Ammon's horn (tissue), 1 donor: ENCODE results near the gene ADAMTS14.
A peak's percentile ranks its signal among the peaks of the same experiment; 100 is the strongest.
"Not testable (repeated sequence)": the region's sequence is repeated elsewhere in the genome, so short reads cannot be mapped to it uniquely, and the experiment has no call there.

ENCODE experiments used
- DNase-seq: peaks from one replicate; pipeline ENCODE4 v3.0.0-alpha.2; 2016; ENCODE audit warnings: low spot score

The ADAMTS14 gene, protein sequence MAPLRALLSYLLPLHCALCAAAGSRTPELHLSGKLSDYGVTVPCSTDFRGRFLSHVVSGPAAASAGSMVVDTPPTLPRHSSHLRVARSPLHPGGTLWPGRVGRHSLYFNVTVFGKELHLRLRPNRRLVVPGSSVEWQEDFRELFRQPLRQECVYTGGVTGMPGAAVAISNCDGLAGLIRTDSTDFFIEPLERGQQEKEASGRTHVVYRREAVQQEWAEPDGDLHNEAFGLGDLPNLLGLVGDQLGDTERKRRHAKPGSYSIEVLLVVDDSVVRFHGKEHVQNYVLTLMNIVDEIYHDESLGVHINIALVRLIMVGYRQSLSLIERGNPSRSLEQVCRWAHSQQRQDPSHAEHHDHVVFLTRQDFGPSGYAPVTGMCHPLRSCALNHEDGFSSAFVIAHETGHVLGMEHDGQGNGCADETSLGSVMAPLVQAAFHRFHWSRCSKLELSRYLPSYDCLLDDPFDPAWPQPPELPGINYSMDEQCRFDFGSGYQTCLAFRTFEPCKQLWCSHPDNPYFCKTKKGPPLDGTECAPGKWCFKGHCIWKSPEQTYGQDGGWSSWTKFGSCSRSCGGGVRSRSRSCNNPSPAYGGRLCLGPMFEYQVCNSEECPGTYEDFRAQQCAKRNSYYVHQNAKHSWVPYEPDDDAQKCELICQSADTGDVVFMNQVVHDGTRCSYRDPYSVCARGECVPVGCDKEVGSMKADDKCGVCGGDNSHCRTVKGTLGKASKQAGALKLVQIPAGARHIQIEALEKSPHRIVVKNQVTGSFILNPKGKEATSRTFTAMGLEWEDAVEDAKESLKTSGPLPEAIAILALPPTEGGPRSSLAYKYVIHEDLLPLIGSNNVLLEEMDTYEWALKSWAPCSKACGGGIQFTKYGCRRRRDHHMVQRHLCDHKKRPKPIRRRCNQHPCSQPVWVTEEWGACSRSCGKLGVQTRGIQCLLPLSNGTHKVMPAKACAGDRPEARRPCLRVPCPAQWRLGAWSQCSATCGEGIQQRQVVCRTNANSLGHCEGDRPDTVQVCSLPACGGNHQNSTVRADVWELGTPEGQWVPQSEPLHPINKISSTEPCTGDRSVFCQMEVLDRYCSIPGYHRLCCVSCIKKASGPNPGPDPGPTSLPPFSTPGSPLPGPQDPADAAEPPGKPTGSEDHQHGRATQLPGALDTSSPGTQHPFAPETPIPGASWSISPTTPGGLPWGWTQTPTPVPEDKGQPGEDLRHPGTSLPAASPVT

DNA sequence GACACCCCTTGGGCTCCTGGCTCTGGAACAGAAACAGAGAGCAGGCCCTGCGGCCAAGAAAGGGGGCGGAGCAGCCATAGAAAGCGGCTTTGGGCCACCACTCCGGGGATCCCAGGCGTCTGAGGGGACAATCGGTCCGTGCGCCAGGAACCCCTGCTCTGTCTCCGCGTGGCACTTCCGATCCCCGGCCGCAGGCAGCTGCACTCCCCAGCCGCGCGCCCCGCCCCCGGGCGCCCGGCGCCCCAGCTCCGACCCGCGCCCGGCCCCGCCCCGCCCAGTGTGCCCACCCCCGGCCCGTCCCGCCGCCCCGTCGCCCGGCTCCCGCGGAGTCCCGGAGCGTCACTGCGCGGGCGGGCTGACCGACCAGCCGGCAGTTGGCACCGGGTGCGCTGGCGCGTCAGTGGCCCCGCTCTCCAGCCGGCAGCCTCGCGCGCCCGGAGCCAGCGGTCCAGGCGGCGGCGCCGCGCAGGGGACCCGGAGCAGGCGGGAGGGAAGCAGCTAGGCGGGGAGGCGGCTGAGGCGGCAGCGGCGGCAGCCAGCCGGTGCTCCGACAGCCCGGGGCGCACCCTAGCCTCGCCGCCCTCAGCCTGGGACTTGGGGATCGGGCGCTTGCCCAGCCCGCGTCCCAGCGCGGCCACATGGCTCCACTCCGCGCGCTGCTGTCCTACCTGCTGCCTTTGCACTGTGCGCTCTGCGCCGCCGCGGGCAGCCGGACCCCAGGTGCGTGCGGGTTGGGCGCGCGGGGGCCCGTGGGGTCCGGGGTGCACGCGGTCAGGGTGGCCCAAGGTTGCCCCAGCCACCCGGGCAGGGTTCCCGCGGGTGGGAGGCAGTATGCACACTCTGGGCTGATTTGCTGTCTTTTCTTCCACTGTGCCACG is at the start of gene ADAMTS14:
Gene ADAMTS14 (plus strand): TSS at position 342 of the 878 bp plus-strand sequence. CDS start 297 bp downstream, at position 639.
- DNase-seq, result peak; percentile 80

DNA sequence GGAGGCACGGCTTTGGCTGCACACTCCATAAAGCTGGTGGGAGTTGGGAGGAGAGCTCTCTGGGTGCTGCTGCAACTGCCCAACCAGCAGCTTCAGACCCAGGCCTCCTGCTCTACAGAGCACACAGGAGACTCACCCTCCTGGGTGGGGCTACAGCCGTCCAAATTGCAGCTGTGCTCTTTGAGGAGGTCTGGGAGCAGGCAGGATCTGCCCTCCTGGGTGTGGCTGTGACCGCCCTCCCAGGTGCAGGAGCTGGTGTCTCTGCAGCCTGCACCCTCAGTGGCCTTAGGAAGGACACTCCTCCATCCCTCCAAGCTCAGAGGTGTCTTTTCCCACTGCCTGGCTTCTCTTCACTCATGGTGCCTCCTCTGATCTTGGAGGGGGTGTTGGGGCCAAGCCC is 49.8 kb upstream of the ADAMTS14 start:
- no peak for DNase-seq

DNA sequence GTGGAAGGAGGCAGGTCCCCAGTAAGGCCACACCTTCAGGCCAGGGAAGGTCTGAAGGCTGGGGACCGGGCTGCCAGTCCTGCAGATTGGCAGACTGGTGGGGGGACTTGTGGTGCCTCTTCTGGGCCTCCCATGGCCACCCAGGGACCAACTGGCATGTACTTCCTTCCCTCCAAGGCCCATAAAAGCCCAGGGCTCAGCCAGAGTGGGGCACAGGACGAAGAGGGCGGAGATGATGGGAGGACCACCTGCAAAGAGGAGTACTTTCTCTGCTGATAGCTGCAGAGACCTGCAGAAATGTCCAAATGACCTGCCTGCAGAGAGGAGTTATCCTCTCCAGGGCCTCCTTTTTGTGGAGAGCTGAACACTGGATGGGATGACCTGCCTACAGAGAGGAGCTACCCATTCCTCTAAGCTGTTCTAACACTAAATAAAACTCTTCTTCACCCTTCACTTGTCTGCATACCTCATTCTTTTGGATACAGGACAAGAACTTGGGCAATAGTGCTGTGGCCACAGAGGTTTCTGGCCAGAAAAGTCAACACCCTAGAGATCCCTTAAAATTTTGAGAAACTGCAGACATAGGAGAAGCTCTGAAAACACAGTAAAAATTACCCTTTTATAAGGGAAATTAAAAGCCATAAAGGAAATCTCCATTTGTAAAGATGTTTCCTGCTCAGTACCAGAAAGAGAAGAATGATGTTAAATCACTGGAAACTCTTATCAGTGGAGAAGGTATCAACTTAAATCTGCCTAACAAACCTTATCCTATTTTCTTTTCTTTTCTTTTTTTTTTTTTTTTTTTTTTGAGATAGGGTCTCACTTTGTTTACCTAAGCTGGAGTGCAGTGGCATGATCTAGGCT is 49.1 kb upstream of the ADAMTS14 start:
- no peak for DNase-seq

DNA sequence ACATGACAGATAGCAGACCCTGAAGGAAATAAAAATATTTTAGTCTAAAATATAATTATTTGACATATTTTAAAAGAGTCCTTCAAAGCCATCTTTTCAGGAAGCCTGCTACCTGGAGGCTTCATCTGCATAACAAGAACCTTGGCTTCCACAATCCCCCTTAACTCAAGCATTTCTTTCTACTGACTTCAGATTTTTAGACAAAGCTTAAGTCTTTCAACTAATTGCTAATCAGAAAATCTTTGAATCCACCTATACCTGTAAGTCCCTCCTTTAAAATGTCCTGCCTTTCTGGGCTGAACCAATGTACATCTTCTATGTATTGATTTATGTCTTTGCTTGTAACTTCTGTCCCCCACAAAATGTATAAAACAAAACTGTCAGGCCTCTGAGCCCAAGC is 46.2 kb upstream of the ADAMTS14 start:
- DNase-seq, result no peak

DNA sequence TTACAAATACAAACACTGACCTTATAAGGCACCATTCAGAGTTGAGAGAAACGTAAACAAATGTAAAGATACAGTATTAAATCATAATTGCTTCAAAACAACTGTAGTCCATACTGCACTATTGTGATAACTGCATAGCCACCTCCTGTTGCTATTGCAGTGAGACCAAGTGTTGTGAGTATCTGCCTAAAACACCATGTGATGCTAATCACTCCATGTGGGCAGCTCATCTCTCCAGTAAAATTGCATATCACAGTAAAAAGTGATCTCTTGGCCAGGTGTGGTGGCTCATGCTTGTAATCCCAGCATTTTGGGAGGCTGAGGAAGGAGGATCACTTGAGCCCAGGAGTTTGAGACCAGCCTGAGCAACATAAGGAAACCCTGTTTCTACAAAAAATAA is 43.0 kb upstream of the ADAMTS14 start:
- DNase-seq, result no peak

DNA sequence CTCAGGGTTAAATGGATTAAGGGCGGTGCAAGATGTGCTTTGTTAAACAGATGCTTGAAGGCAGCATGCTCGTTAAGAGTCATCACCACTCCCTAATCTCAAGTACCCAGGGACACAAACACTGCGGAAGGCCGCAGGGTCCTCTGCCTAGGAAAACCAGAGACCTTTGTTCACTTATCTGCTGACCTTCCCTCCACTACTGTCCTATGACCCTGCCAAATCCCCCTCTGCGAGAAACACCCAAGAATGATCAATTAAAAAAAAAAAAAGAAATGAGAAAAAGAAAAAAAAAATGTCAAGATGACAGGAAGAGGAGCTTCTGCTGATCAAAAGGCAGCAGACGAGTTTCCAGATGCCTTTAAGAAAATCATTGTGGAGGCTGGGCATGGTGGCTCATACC is 40.6 kb upstream of the ADAMTS14 start:
- not testable (repeated sequence) for DNase-seq

DNA sequence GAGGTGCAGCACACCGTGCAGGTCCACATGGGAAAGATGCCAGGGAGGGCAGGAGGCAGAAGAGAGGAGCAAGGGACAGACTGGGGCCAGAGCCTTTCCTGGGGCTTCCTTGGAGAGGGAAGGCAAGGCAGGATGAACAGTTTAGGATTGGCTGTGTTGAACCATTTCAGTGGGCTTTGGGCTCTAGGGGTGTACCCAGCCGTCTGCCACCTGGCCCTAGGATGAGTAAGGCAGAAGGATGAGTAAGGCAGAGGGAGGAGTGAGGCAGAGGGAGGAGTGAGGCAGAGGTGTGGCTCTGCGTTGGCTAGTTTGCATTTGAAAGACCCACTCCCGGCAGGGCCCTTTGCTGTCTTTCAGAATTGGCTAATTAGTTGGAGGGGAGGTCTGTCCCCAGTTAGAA is 38.3 kb upstream of the ADAMTS14 start:
- no peak for DNase-seq

DNA sequence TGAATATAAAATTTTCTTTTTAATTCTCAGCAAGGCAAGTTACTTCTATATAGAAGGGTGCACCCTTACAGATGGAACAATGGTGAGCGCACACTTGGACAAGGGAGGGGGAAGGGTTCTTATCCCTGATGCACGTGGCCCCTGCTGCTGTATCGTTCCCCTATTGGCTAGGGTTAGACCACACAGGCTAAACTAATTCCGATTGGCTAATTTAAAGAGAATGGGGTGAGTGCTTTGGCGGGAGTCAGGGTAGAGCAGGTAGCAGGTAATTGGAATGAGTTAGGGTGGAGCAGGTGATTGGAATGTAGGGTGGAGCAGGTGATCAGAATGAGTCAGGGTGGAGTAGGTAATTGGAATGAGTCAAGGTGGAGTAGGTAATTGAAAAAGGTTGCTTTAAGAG is 37.8 kb upstream of the ADAMTS14 start:
- DNase-seq, result not testable (repeated sequence)

DNA sequence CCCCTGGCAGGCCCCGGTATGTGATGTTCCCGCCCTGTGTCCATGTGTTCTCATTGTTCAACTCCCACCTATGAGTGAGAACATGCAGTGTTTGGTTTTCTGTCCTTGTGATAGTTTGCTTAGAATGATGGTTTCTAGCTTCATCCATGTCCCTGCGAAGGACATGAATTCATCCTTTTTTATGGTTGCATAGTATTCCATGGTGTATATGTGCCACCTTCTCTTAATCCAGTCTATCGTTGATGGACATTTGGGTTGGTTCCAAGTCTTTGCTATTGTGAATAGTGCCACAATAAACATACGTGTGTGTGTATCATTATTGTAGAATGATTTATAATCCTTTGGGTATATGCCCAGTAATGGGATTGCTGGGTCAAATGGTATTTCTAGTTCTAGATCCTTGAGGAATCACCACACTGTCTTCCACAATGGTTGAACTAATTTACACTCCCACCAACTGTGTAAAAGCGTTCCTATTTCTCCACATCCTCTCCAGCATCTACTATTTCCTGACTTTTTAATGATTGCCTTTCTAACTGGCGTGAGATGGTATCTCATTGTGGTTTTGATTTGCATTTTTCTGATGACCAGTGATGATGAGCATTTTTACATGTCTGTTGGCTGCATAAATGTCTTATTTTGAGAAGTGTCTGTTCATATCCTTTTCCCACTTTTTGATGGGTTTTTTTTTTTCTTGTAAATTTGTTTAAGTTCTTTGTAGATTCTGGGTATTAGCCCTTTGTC is 32.5 kb upstream of the ADAMTS14 start:
- DNase-seq, result not testable (repeated sequence)

DNA sequence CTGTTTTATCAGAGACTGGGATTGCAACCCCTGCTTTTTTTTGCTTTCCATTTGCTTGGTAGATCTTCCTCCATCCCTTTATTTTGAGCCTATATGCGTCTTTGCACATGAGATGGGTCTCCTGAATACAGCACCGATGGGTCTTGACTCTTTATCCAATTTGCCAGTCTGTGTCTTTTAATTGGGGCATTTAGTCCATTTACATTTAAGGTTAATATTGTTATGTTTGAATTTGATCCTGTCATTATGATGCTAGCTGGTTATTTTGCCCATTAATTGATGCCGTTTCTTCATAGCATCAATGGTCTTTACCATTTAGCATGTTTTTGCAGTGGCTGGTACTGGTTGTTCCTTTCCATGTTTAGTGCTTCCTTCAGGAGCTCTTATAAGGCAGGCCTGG is 29.0 kb upstream of the ADAMTS14 start:
- DNase-seq, result not testable (repeated sequence)

DNA sequence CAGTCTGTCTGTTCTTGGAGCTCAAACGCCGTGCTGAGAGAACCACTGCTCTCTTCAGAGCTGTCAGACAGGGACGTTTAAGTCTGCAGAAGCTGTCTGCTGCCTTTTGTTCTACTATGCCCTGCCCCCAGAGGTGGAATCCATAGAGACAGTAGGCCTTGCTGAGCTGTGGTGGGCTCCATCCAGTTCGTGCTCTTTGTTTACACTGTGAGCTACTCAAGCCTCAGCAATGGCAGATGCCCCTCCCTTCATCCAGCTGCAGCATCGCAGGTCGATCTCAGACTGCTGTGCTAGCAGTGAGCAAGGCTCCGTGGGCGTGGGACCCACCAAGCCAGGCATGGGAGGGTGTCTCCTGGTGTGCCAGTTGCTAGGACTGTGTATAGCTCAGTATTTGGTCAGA is 27.3 kb upstream of the ADAMTS14 start:
- DNase-seq, result not testable (repeated sequence)

DNA sequence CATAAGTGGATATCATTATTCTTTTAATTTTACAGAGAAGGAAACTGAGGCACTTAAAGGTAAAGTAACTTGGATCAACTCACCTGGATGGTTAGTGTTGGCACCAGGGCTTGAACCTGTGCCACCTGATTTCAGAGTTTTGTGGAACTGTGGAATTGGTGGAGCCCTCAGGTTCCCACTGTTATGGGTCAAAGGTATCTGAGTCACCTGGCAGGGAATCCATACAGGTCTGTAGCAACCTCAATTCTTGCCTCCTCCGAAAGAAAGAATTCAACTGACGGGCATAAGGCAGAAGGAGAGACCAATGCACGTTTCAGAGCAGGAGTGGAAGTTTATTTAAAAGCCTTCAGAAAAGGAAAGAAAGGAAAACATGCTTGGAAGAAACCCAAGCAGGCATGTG is 25.2 kb upstream of the ADAMTS14 start:
- no peak for DNase-seq

DNA sequence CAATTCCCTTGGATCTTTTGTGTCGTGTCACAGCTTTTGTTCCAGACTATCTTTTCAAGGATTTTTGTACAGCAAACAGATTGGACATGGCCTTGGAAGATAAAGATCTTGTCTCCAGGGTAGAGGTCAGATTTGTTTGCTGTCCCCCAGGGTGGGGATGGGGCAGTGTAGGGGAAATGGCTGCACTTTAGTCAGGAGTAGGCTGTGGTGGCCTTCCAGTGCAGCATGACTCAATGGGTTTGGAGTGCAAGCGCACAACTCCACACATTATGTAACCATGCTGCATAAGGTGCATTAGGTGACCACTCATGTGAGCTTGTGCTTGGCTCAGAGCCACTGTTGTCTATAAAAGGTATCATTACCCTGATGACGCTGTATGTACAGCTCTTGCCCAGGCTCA is 23.9 kb upstream of the ADAMTS14 start:
- DNase-seq, result no peak

DNA sequence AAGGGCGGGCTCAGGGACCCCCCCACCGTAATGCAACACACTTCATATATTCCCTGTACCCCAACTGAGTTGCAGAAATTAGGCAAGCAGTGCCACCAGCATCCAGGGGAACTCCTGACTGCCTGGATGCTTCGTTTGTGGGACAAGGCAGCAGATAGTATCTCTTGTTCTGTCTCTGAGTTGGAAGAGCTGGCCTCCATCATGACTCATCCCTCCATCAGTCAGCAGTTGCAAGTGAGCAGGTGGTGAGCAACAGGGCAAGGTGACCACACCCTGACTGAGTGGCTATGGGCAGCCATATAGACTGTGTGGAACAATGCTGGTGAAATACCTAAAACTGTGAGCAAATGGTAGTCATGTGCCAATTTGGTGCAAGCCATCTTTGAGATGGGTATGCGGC is 22.8 kb upstream of the ADAMTS14 start:
- DNase-seq, result no peak

DNA sequence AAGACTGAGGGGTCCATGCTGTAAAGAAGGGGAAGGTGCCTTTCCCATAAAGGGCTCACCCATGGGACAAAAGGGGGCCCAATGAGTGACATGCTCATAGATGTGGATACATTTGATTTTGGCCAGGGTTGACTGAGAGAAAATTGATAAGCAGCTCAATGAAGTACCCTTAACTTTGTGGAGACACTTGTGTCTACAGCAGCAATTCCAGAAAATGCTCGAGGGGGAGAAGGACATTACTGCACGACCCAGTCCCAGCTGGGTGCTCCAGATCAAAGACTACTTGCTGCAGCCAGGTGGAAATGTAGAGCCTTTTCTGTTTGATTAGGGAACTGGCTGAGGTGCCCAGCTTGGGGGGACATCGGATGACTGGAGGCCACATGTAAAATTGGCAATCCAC is 22.2 kb upstream of the ADAMTS14 start:
- DNase-seq, result no peak

DNA sequence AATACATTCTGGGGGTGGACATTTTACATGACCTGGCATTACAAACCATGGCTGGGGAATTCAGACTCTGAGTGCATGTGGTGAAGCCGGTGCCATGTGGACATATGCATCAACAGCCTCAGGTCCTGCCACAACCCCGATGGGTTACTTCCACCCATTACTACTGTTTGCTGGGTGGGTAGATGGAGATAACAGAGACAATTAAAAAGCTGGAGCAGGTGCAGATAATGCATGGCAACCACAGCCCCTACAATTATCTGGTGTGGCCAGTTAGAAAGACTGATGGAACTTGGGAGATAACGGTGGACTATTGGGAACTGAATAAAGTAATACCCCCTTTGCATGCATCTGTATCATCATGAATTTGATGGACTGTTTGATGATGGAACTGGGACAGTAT is 21.6 kb upstream of the ADAMTS14 start:
- no peak for DNase-seq

DNA sequence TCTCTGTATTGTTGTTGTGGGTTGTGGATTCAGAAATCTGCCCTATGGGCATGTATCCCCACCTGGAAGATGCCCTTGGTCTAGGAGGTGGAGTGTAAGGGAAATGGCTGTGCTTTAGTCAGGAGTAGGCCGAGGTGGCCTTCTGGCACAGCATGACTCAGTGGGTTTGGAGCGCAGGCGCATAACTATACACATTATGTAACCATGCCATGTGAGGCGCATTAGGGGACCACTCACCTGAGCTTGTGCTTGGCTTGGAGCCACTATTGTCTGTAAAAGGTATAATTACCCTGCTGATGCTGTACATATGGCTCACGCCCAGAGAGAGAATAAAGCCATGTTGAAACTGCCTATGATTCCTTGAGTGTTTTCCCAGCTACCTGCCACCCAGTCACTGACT is 20.6 kb upstream of the ADAMTS14 start:
- DNase-seq, result no peak

DNA sequence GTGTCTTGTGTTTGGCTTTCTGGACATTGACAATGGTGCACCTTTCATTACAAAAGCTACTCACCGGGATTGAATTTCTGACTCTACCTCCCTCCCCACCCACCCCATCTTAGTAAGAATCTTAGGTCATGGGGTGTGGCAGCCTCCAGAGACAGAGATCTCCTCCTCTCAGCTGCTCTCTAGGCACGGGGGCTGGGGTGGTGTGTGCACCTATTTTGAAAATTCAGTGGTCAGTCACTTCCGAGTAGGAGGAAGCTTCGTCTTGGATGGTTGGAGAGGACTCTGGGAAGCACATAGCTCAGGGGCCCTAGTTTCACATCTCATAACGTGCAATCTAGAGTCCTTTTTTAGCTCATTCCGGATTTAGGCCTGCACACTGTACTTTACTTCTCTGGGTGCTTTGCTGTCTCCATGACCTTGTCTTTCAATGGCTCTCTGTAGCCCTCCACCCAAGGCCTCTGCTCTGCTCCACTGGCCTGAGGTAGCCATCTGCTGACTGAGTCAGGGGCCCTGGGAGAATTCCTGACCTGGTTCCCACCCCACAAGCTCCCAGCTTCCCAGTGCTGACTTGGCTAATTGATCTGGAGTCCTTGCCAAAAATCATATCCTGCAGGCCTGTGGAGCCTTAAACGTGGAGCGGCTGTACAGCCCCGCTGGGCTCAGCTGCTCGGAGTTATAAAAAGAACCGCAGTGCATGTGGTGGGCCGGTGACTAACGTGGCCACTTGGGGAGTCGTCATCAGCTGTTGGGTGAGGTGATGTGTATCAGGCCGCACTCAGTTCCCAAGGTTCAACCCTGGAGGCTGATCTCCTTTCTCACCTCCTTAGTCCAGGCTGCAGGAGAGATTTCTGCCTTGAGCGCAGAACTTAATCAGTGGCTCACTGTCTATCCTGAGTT is 19.3 kb upstream of the ADAMTS14 start:
- no peak for DNase-seq

DNA sequence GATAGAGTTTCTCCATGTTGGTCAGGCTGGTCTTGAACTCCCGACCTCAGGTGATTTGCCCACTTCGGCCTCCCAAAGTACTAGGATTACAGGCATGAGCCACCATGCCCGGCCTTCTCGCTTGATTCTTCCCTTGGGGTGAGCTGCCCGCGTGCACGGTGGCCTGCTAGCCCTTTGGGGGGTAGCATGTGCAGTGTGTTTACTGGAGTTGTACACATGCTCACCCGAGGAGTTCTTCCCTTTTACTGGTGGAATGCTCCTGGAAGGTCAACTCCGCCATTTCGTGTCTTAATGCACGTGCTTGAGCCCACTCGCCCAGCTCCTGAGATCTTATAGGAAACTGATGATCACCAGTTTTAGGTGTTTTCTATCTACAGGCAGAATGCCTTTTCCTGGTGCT is 17.0 kb upstream of the ADAMTS14 start:
- DNase-seq, result no peak
